ENCODE data around the gene DCTN1. TPM values are rescaled to one million over a fixed set of nuclear protein-coding genes. Genes with fewer than 3 reads are reported as not detected.

The DCTN1 gene
- total and polyA plus RNA-seq, 8 donors, result 121 to 162 (median 151) TPM

DNA sequence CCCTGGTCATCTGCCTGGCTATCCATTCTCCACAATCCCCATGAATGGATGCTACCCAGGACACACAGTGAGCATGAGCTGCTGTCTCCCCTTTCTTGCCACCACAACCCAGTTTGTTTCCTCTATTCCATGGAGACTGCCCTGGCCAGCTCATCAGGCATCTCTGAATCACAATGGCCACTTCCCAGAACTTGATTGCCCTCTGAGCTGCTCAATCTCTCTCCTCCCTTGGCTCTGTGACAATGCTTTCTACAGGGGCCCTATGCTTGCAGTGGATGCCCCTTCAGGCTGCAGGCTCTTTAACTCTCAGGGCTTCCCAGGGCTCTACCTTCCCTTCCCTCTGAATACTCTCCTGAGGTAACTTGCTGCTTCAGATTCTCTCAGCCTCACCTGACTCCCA, 22.5 kb downstream of the DCTN1 start:
- intact Hi-C loops (cut with DNase I), result no loop called here
- DNase-seq (no peak), ATAC-seq (no peak)
- Histone ChIP-seq H3K36me3 (peaks cover 0 to 72% of the 10 kb centered on the region in 2 donors), H3K27me3 (no peaks in the 10 kb centered on the region), H3K4me1 (no peaks in the 10 kb centered on the region), H3K4me3 (no peak overlapping the region), H3K27ac (no peak overlapping the region), H3K9me3 (no peaks in the 10 kb centered on the region)
- TF ChIP-seq, protein P1, sequence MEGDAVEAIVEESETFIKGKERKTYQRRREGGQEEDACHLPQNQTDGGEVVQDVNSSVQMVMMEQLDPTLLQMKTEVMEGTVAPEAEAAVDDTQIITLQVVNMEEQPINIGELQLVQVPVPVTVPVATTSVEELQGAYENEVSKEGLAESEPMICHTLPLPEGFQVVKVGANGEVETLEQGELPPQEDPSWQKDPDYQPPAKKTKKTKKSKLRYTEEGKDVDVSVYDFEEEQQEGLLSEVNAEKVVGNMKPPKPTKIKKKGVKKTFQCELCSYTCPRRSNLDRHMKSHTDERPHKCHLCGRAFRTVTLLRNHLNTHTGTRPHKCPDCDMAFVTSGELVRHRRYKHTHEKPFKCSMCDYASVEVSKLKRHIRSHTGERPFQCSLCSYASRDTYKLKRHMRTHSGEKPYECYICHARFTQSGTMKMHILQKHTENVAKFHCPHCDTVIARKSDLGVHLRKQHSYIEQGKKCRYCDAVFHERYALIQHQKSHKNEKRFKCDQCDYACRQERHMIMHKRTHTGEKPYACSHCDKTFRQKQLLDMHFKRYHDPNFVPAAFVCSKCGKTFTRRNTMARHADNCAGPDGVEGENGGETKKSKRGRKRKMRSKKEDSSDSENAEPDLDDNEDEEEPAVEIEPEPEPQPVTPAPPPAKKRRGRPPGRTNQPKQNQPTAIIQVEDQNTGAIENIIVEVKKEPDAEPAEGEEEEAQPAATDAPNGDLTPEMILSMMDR (IDR thresholded peaks at IDR 0.05), result no peak

DNA sequence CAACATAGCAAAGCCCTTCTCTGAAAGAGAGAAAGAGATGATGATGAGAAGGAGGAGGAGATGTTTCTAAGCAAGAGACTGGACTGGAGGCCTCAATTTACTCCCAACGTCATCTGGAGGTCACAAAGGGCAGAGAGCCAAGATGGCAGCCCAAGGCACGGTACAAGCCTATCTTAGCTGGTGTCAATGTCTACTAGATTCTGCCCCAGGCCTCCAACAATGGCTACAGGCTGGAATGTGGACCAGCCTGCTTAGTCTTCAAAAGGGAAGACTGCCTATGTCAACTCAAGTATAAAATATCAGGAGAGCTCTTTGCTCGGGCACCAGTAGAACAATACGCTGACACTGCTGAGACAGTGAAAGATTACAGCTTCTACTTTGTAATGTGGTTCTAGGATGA, 30.2 kb downstream of the DCTN1 start:
- Histone ChIP-seq H3K4me1 (no peaks in the 10 kb centered on the region), H3K9me3 (no peaks in the 10 kb centered on the region), H3K36me3 (no peaks in the 10 kb centered on the region), H3K27ac (no peak overlapping the region), H3K4me3 (no peak overlapping the region), H3K27me3 (no peaks in the 10 kb centered on the region)
- no peak for ATAC-seq
- TF ChIP-seq, protein P1 (IDR thresholded peaks at IDR 0.05), result no peak
- intact Hi-C loops (cut with DNase I), result no loop called here
- no peak for DNase-seq

DNA sequence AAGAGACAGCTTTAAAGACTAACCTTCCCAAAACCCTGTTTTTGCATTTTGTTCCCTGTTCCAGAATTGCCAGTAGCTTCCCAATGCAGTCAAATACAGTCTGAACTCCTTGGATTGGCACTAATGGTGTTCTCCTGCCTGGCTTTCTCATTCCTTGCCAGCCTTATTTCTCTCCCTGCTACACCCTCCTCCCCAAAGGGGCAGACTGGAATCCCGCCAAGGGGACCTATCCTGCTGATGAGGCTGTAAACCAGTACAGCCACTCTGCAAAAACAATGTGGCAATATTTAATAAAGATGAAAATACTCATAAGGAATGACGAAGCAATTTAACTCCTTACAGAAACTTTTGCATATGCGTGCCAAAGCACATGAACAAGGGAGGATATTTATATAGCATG, 32.4 kb downstream of the DCTN1 start:
- Histone ChIP-seq H3K36me3 (no peaks in the 10 kb centered on the region), H3K27me3 (no peaks in the 10 kb centered on the region), H3K27ac (no peak overlapping the region), H3K4me1 (no peaks in the 10 kb centered on the region), H3K4me3 (no peak overlapping the region), H3K9me3 (no peaks in the 10 kb centered on the region)
- ATAC-seq (no peak), DNase-seq (peak in 1 of 4 donors; percentile 32)
- intact Hi-C loops (cut with DNase I), result no loop called here
- TF ChIP-seq, protein P1 (IDR thresholded peaks at IDR 0.05), result no peak

DNA sequence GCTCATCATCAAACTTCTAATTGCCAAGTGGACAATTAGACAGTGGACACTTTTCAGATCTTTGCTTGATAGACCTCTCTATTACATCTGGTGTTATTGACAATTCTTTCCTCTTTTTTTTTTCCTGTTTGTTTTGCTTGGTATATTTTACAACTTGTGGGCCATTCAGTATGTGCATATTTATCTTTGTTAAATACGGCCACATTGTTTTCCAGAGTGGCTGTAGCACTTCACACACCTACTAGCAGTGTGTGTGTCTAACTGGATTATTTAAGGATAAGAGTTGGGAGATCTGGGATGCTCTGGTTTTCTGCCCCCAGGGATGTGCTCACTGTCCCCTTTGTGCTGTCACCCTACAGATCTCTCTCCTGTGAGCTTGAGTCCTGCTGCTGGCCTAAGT, 32.8 kb downstream of the DCTN1 start:
- no peaks in the 10 kb centered on the region for H3K27me3 ChIP-seq
- no peak overlapping the region for H3K4me3 ChIP-seq
- no peak overlapping the region for H3K27ac ChIP-seq
- TF ChIP-seq, protein P1 (IDR thresholded peaks at IDR 0.05), result no peak
- ATAC-seq, result no peak
- DNase-seq, result no peak
- no peaks in the 10 kb centered on the region for H3K4me1 ChIP-seq
- H3K9me3 ChIP-seq, result no peaks in the 10 kb centered on the region
- no peaks in the 10 kb centered on the region for H3K36me3 ChIP-seq
- intact Hi-C loops (cut with DNase I), result no loop called here

DNA sequence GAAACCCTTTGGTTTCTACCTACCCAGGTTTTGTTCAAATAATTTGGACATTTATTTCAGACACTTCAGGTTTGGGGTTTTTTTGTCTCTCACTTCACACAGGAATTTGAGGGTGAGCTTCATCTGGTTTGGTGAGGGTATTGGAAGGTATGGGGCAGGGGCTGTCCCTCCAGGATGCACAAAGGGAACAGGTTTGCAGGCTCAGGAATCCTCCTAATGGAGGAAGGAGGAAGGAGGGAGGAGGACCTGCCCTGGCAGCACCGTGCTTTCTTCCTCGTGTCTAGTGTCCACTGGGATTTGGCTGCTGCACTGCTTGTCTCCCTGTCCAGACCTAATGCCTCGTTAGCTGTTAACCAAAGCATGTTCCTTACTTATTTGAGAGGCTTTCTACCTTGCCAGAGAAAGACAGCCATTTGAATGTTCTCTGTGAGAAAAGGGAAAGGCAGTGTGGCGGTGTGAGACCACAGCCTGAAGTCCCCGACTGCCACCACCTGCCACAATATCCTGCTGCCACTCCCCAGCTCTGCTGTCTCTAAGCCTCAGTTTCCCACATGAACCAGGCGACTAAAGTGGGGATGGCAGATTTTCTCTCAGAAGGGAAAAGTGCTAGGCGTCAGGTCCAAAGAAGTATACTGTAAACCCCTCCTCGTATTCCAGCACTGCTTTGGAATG, 34.7 kb downstream of the DCTN1 start:
- H3K4me1 ChIP-seq, result no peaks in the 10 kb centered on the region
- H3K27ac ChIP-seq, result no peak overlapping the region
- no peak overlapping the region for H3K4me3 ChIP-seq
- intact Hi-C loops (cut with DNase I), result no loop called here
- DNase-seq (no peak), ATAC-seq (no peak)
- H3K9me3 ChIP-seq, result no peaks in the 10 kb centered on the region
- H3K36me3 ChIP-seq, result no peaks in the 10 kb centered on the region
- TF ChIP-seq, protein P1 (IDR thresholded peaks at IDR 0.05), result no peak
- H3K27me3 ChIP-seq, result no peaks in the 10 kb centered on the region
